ENCODE data around the gene ACCS. TPM values are rescaled to one million over a fixed set of nuclear protein-coding genes. Genes with fewer than 3 reads are reported as not detected.

Gene ACCS
- total RNA-seq, 1 experiment from 2014 or later: 7.5 TPM

DNA sequence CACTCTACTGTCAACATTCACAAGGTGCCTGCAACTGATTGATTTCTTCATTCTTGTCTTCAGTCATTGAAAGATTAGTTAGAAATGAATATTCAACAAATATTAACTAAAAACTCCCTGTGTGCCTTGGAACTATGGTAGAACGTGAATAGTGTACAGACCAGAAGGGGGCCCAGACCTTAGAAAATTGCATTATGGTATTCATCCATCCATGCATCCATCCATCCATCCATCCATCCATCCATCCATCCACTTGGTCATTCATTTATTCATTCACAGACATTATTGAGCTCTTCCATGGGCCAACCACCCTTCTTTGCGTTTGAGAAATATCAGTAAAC, 28.4 kb upstream of the ACCS start:
- H3K79me1 ChIP-seq (ENCODE audit: insufficient read depth, low read depth, low read length, poor library complexity, severe bottlenecking): no peaks in the 10 kb centered on the region
- no peak overlapping the region for H3K23ac ChIP-seq (ENCODE audit: insufficient read length, low read depth, low read length)
- H3K4me2 ChIP-seq (ENCODE audit: insufficient read depth, insufficient read length, low read length): no peak overlapping the region
- H3K4me3 Mint-ChIP-seq: no peak overlapping the region
- no peak overlapping the region for H2BK5ac ChIP-seq (ENCODE audit: insufficient read length, low read length)
- no peak overlapping the region for H4K8ac ChIP-seq (replicated peaks; ENCODE audit: insufficient read length, low read depth, low read length)
- H3K56ac ChIP-seq (ENCODE audit: insufficient read length, low read depth, low read length): no peak overlapping the region
- H3K4me1 ChIP-seq (ENCODE audit: insufficient read depth, low read length): no peaks in the 10 kb centered on the region
- no peaks in the 10 kb centered on the region for H3K79me2 ChIP-seq (ENCODE audit: insufficient read depth, low read length)
- H2AK5ac ChIP-seq (ENCODE audit: insufficient read length, low read length): no peak overlapping the region
- no peaks in the 10 kb centered on the region for H4K20me1 ChIP-seq (ENCODE audit: control insufficient read depth, insufficient read depth, insufficient read length)
- H3K27ac Mint-ChIP-seq: no peak overlapping the region
- H3K23me2 ChIP-seq (ENCODE audit: insufficient read length, low read depth, low read length, poor library complexity, severe bottlenecking): no peaks in the 10 kb centered on the region
- H3K36me3 Mint-ChIP-seq (ENCODE audit: insufficient read depth in 1 of 3, low read depth in 3 of 3): peaks cover 0 to 3% (median 0%) of the 10 kb centered on the region in 3 experiments; a peak in 1 of 7 replicates
- H3K18ac ChIP-seq (ENCODE audit: insufficient read length, low read depth, low read length): no peak overlapping the region
- no peak overlapping the region for H3T11ph ChIP-seq (ENCODE audit: low read length)
- H3K14ac ChIP-seq (ENCODE audit: insufficient read depth, low read length): no peak overlapping the region
- DNase-seq: peak; percentile 1
- no CpG with 5 or more reads among the region's 2 CpGs for WGBS (ENCODE audit: extremely low coverage, insufficient read length, low lambda C conversion rate)
- no peak overlapping the region for H3K4ac ChIP-seq (ENCODE audit: low read depth, low read length)
- H2BK12ac ChIP-seq (ENCODE audit: insufficient read length, low read depth, low read length): no peak overlapping the region
- no peaks in the 10 kb centered on the region for H3K27me3 ChIP-seq (ENCODE audit: insufficient read depth, low read length)
- H3K27ac ChIP-seq (ENCODE audit: insufficient read length, low read depth, low read length): no peak overlapping the region
- no peak overlapping the region for H2BK15ac ChIP-seq (ENCODE audit: low read depth, low read length)
- no peaks in the 10 kb centered on the region for H3K9me3 ChIP-seq (ENCODE audit: control insufficient read depth, low read depth, low read length)
- no peak overlapping the region for H3K9ac ChIP-seq (ENCODE audit: extremely low read depth, insufficient read length, low read length)
- H2AFZ ChIP-seq (ENCODE audit: low read length): no peak overlapping the region
- no peak overlapping the region for H2BK20ac ChIP-seq (ENCODE audit: low read depth, low read length, poor library complexity, severe bottlenecking)
- H3K9me3 Mint-ChIP-seq: peaks cover 6 to 7% of the 10 kb centered on the region in 2 experiments; a peak in 4 of 5 replicates
- no peak overlapping the region for H4K5ac ChIP-seq (ENCODE audit: insufficient read length, low read depth, low read length)
- H4K91ac ChIP-seq (ENCODE audit: insufficient read length, low read depth, low read length): no peak overlapping the region
- TF ChIP-seq, protein P1, sequence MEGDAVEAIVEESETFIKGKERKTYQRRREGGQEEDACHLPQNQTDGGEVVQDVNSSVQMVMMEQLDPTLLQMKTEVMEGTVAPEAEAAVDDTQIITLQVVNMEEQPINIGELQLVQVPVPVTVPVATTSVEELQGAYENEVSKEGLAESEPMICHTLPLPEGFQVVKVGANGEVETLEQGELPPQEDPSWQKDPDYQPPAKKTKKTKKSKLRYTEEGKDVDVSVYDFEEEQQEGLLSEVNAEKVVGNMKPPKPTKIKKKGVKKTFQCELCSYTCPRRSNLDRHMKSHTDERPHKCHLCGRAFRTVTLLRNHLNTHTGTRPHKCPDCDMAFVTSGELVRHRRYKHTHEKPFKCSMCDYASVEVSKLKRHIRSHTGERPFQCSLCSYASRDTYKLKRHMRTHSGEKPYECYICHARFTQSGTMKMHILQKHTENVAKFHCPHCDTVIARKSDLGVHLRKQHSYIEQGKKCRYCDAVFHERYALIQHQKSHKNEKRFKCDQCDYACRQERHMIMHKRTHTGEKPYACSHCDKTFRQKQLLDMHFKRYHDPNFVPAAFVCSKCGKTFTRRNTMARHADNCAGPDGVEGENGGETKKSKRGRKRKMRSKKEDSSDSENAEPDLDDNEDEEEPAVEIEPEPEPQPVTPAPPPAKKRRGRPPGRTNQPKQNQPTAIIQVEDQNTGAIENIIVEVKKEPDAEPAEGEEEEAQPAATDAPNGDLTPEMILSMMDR (conservative IDR thresholded peaks at IDR 0.05): peak; percentile 9; the same call in 2 of the 3 replicates
- no peak overlapping the region for H2BK120ac ChIP-seq (ENCODE audit: low read depth, low read length, poor library complexity, severe bottlenecking)
- peaks cover 3 to 5% of the 10 kb centered on the region in 2 experiments; a peak in 3 of 4 replicates for H3K4me1 Mint-ChIP-seq
- H3K27me3 Mint-ChIP-seq (ENCODE audit: low read depth): peaks cover 7% of the 10 kb centered on the region

Measured in H9 (cell line).